ENCODE results near the gene MECP2.

Gene MECP2

DNA sequence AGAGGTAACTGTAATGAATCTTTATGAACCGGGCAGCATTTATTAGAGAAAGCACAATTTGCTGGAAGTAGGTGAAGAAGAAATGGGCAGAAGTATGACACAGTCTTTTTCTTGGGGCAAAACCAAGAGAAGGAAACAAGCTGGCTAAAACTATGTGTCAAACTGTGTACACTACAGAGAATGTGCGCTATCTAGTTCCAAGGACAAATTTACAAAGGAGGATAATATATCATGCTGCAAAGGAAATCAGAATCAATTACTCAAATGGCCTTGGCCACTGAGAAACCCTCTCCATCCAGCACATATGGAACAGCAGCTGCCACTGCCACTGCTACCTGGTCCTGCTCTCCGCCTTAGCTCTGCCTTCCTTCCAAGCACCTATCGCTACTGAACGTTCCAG is 17.1 kb upstream of the MECP2 start:
- TF ChIP-seq BACH2 (CRISPR knock-in tag; IDR thresholded peaks at IDR 0.05; ENCODE audit: borderline replicate concordance), result no peak
- TF ChIP-seq TOX (CRISPR knock-in tag; IDR thresholded peaks at IDR 0.05; ENCODE audit: borderline replicate concordance), result no peak
- TF ChIP-seq, protein P1, sequence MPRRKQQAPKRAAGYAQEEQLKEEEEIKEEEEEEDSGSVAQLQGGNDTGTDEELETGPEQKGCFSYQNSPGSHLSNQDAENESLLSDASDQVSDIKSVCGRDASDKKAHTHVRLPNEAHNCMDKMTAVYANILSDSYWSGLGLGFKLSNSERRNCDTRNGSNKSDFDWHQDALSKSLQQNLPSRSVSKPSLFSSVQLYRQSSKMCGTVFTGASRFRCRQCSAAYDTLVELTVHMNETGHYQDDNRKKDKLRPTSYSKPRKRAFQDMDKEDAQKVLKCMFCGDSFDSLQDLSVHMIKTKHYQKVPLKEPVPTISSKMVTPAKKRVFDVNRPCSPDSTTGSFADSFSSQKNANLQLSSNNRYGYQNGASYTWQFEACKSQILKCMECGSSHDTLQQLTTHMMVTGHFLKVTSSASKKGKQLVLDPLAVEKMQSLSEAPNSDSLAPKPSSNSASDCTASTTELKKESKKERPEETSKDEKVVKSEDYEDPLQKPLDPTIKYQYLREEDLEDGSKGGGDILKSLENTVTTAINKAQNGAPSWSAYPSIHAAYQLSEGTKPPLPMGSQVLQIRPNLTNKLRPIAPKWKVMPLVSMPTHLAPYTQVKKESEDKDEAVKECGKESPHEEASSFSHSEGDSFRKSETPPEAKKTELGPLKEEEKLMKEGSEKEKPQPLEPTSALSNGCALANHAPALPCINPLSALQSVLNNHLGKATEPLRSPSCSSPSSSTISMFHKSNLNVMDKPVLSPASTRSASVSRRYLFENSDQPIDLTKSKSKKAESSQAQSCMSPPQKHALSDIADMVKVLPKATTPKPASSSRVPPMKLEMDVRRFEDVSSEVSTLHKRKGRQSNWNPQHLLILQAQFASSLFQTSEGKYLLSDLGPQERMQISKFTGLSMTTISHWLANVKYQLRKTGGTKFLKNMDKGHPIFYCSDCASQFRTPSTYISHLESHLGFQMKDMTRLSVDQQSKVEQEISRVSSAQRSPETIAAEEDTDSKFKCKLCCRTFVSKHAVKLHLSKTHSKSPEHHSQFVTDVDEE (CRISPR knock-in tag; IDR thresholded peaks at IDR 0.05), result no peak
- TF ChIP-seq, protein P2, sequence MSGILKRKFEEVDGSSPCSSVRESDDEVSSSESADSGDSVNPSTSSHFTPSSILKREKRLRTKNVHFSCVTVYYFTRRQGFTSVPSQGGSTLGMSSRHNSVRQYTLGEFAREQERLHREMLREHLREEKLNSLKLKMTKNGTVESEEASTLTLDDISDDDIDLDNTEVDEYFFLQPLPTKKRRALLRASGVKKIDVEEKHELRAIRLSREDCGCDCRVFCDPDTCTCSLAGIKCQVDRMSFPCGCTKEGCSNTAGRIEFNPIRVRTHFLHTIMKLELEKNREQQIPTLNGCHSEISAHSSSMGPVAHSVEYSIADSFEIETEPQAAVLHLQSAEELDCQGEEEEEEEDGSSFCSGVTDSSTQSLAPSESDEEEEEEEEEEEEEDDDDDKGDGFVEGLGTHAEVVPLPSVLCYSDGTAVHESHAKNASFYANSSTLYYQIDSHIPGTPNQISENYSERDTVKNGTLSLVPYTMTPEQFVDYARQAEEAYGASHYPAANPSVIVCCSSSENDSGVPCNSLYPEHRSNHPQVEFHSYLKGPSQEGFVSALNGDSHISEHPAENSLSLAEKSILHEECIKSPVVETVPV (CRISPR knock-in tag; IDR thresholded peaks at IDR 0.05), result no peak
- no peak for TF ChIP-seq ISL1 (CRISPR knock-in tag; IDR thresholded peaks at IDR 0.05)
- no peak for TF ChIP-seq RARB (CRISPR knock-in tag; IDR thresholded peaks at IDR 0.05)
- TF ChIP-seq, protein P3, sequence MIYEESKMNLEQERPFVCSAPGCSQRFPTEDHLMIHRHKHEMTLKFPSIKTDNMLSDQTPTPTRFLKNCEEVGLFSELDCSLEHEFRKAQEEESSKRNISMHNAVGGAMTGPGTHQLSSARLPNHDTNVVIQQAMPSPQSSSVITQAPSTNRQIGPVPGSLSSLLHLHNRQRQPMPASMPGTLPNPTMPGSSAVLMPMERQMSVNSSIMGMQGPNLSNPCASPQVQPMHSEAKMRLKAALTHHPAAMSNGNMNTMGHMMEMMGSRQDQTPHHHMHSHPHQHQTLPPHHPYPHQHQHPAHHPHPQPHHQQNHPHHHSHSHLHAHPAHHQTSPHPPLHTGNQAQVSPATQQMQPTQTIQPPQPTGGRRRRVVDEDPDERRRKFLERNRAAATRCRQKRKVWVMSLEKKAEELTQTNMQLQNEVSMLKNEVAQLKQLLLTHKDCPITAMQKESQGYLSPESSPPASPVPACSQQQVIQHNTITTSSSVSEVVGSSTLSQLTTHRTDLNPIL (CRISPR knock-in tag; IDR thresholded peaks at IDR 0.05; ENCODE audit: low read depth), result no peak
- no peak for TF ChIP-seq ESRRG (CRISPR knock-in tag; IDR thresholded peaks at IDR 0.05)
- no peak for TF ChIP-seq ZFP3 (CRISPR knock-in tag; IDR thresholded peaks at IDR 0.05)
- no peak for TF ChIP-seq PPARA (CRISPR knock-in tag; IDR thresholded peaks at IDR 0.05; ENCODE audit: borderline replicate concordance)
- TF ChIP-seq ZNF565 (CRISPR knock-in tag; conservative IDR thresholded peaks at IDR 0.05; ENCODE audit: low read depth), result no peak
- TF ChIP-seq, protein P4, sequence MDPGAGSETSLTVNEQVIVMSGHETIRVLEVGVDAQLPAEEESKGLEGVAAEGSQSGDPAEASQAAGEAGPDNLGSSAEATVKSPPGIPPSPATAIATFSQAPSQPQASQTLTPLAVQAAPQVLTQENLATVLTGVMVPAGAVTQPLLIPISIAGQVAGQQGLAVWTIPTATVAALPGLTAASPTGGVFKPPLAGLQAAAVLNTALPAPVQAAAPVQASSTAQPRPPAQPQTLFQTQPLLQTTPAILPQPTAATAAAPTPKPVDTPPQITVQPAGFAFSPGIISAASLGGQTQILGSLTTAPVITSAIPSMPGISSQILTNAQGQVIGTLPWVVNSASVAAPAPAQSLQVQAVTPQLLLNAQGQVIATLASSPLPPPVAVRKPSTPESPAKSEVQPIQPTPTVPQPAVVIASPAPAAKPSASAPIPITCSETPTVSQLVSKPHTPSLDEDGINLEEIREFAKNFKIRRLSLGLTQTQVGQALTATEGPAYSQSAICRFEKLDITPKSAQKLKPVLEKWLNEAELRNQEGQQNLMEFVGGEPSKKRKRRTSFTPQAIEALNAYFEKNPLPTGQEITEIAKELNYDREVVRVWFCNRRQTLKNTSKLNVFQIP (CRISPR knock-in tag; IDR thresholded peaks at IDR 0.05; ENCODE audit: borderline replicate concordance, low read depth), result no peak
- TF ChIP-seq, protein P5, sequence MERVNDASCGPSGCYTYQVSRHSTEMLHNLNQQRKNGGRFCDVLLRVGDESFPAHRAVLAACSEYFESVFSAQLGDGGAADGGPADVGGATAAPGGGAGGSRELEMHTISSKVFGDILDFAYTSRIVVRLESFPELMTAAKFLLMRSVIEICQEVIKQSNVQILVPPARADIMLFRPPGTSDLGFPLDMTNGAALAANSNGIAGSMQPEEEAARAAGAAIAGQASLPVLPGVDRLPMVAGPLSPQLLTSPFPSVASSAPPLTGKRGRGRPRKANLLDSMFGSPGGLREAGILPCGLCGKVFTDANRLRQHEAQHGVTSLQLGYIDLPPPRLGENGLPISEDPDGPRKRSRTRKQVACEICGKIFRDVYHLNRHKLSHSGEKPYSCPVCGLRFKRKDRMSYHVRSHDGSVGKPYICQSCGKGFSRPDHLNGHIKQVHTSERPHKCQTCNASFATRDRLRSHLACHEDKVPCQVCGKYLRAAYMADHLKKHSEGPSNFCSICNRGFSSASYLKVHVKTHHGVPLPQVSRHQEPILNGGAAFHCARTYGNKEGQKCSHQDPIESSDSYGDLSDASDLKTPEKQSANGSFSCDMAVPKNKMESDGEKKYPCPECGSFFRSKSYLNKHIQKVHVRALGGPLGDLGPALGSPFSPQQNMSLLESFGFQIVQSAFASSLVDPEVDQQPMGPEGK (CRISPR knock-in tag; IDR thresholded peaks at IDR 0.05; ENCODE audit: borderline replicate concordance), result no peak
- no peak for TF ChIP-seq ZFP30 (CRISPR knock-in tag; IDR thresholded peaks at IDR 0.05)
- TF ChIP-seq SNAI2 (CRISPR knock-in tag; IDR thresholded peaks at IDR 0.05), result no peak
- no peak for TF ChIP-seq GLIS3 (CRISPR knock-in tag; IDR thresholded peaks at IDR 0.05)
- no peak for TF ChIP-seq ARNTL (CRISPR knock-in tag; IDR thresholded peaks at IDR 0.05; ENCODE audit: borderline replicate concordance, low read depth)
- no peak for TF ChIP-seq CSDC2 (CRISPR knock-in tag; IDR thresholded peaks at IDR 0.05)
- ATAC-seq, result no peak

DNA sequence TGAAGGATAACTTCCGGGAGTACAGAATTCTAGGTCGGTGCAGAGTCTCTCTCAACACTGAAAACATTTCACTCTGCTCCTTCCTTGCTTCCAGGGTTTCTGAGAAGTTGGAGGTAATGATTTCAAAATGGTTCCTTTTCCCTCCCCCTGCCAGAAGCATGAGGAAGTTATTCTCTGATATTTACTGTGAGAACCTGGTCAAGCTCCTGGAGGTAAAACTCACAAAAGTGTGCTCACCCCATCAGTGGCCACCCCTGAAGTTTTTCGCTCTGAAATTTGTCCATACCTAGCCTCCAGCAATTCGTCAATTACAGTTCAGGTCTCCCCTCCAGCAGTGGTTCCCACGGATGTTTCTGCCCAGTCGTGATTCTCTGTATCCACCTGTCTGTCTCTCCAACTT is 16.2 kb upstream of the MECP2 start:
- ATAC-seq, result no peak
- TF ChIP-seq ISL1 (CRISPR knock-in tag; IDR thresholded peaks at IDR 0.05) (no peak), TCF4 (CRISPR knock-in tag; IDR thresholded peaks at IDR 0.05; ENCODE audit: borderline replicate concordance) (no peak), ZC3H10 (CRISPR knock-in tag; IDR thresholded peaks at IDR 0.05) (no peak), GLIS3 (CRISPR knock-in tag; IDR thresholded peaks at IDR 0.05) (no peak), ZNF8 (CRISPR knock-in tag; IDR thresholded peaks at IDR 0.05) (no peak), CSDC2 (CRISPR knock-in tag; IDR thresholded peaks at IDR 0.05) (no peak), ARNTL (CRISPR knock-in tag; IDR thresholded peaks at IDR 0.05; ENCODE audit: borderline replicate concordance, low read depth) (no peak), ZNF565 (CRISPR knock-in tag; conservative IDR thresholded peaks at IDR 0.05; ENCODE audit: low read depth) (no peak)
- TF ChIP-seq, protein P2 (CRISPR knock-in tag; IDR thresholded peaks at IDR 0.05), result no peak
- TF ChIP-seq, protein P3 (CRISPR knock-in tag; IDR thresholded peaks at IDR 0.05; ENCODE audit: low read depth), result no peak

Measured in SK-N-SH treated with all-trans-retinoic acid at 6 μM for 48 hours (cell line).